PC-9 (cell line): ENCODE results near the gene AAK1.

Experiments
- CTCF ChIP-seq: fragments of 200-600 bp; sonication (generic); conservative IDR thresholded peaks from 2 replicates; pipeline ENCODE4 v1.6.1; 2017; ENCODE audit warnings: mixed run types, antibody characterized with exemption, mild to moderate bottlenecking, moderate library complexity
- EZH2 ChIP-seq: fragments of 200-600 bp; sonication (generic); IDR thresholded peaks from 2 replicates; pipeline ENCODE4 v1.8.0; 2017; ENCODE audit warnings: antibody characterized with exemption, low read depth

- no peak for TF ChIP-seq CTCF
- TF ChIP-seq EZH2, result no peak
These were observed 30.8 kb downstream of the AAK1 start for GRCh38 chr2:69612707-69613106.
